ENCODE results near the gene KLK7.

Gene KLK7

DNA sequence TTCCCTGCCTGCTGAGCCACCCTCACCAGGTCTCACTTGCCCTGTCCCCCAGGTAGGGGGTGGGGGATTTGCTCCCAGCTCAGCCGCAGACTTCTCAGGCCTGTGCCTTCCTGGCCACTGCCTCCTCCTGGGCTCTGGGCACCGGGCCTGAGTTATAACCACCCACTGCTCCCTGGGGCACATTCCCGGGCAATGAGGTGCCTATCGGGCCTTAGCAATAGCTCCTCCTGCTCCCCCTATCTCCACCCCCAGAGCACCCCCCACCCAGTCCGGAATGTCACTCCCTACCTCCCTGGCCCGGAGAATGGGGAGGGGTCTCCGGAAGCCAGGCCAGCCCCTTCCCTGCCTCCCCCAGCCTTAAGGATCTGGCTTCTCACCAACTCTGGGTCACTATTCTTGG is 30.8 kb downstream of the KLK7 start, which contains the start of gene KLK5:
Gene KLK5 (minus strand): TSS at position 129 of the 400 bp plus-strand sequence. CDS start 381 bp downstream, outside the sequence.
- H3K9ac ChIP-seq (ENCODE audit: insufficient read length, low read depth) = no peak within 1 kb of the TSS
- H3K27me3 ChIP-seq (ENCODE audit: insufficient read depth, insufficient read length) = no peaks in the 10 kb centered on the region
- TF ChIP-seq SUZ12 (IDR thresholded peaks at IDR 0.05; ENCODE audit: extremely low read depth, insufficient read depth, insufficient read length) = no peak
- TF ChIP-seq ZNF274 (IDR thresholded peaks at IDR 0.05; ENCODE audit: low read depth, low read length) = no peak
- TF ChIP-seq YY1 (IDR thresholded peaks at IDR 0.05; ENCODE audit: insufficient read depth, insufficient read length) = no peak
- no peak within 1 kb of the TSS for H3K4me3 ChIP-seq (ENCODE audit: insufficient read length, low read depth)
- H3K9me3 ChIP-seq (ENCODE audit: insufficient read depth, low read length) = no peaks in the 10 kb centered on the region
- peaks cover 3% of the 10 kb centered on the region for H3K4me1 ChIP-seq (ENCODE audit: insufficient read depth, insufficient read length)
- H3K36me3 ChIP-seq (ENCODE audit: insufficient read depth, insufficient read length, low read length) = no peaks in the 10 kb centered on the region
- no peak for DNase-seq (ENCODE audit: low read depth, low spot score)

DNA sequence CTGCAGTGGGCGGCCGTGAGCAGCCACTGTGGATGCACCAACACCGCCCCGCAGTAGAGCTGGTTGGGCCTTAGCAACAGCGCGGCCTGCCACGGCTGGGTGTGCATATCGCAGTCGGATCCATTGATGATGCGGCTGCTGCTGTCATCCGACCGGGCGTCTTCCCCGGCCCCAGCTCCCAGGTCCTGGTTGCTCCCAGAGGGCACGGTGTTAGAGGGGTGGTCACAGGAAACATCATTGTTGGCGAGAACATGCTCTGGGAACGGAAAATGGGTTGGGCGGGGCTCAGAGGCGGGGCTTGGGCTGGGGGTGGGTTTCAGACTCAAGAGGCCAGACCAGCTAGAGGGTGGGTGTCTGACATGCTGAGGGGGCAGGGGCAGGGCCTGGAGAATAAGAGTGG is 33.9 kb downstream of the KLK7 start:
- no peak for DNase-seq (ENCODE audit: low read depth, low spot score)
- H3K4me1 ChIP-seq (ENCODE audit: insufficient read depth, insufficient read length) = peaks cover 3% of the 10 kb centered on the region
- H3K36me3 ChIP-seq (ENCODE audit: insufficient read depth, insufficient read length, low read length) = no peaks in the 10 kb centered on the region
- TF ChIP-seq ZNF274 (IDR thresholded peaks at IDR 0.05; ENCODE audit: low read depth, low read length) = no peak
- no peak for TF ChIP-seq YY1 (IDR thresholded peaks at IDR 0.05; ENCODE audit: insufficient read depth, insufficient read length)
- no peak for TF ChIP-seq SUZ12 (IDR thresholded peaks at IDR 0.05; ENCODE audit: extremely low read depth, insufficient read depth, insufficient read length)
- H3K27me3 ChIP-seq (ENCODE audit: insufficient read depth, insufficient read length) = no peaks in the 10 kb centered on the region
- H3K4me3 ChIP-seq (ENCODE audit: insufficient read length, low read depth) = no peak overlapping the region
- no peak overlapping the region for H3K9ac ChIP-seq (ENCODE audit: insufficient read length, low read depth)
- no peaks in the 10 kb centered on the region for H3K9me3 ChIP-seq (ENCODE audit: insufficient read depth, low read length)

DNA sequence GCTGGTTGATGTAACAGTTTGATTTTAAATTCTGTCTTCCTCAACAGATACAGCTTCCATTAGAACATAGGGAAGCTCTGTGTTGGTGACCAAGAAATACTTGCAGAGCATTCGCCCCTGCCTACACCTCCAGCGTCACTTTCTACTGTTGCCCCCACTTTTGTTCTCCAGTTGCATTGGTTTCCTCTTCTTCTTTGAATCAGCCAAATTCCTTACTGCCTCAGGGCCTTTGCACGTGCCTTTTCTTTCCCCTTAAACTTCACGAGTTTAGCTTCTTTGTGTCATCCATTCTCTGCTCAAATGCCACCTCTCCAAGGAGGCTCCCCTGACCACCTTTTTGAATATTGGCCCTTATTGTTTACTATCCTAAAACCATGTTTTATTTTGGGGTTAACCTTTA is 36.6 kb downstream of the KLK7 start:
- no peak overlapping the region for H3K9ac ChIP-seq (ENCODE audit: insufficient read length, low read depth)
- no peaks in the 10 kb centered on the region for H3K9me3 ChIP-seq (ENCODE audit: insufficient read depth, low read length)
- no peak for DNase-seq (ENCODE audit: low read depth, low spot score)
- H3K4me1 ChIP-seq (ENCODE audit: insufficient read depth, insufficient read length) = no peaks in the 10 kb centered on the region
- no peaks in the 10 kb centered on the region for H3K36me3 ChIP-seq (ENCODE audit: insufficient read depth, insufficient read length, low read length)
- no peaks in the 10 kb centered on the region for H3K27me3 ChIP-seq (ENCODE audit: insufficient read depth, insufficient read length)
- TF ChIP-seq ZNF274 (IDR thresholded peaks at IDR 0.05; ENCODE audit: low read depth, low read length) (no peak), SUZ12 (IDR thresholded peaks at IDR 0.05; ENCODE audit: extremely low read depth, insufficient read depth, insufficient read length) (no peak), YY1 (IDR thresholded peaks at IDR 0.05; ENCODE audit: insufficient read depth, insufficient read length) (no peak)
- no peak overlapping the region for H3K4me3 ChIP-seq (ENCODE audit: insufficient read length, low read depth)

DNA sequence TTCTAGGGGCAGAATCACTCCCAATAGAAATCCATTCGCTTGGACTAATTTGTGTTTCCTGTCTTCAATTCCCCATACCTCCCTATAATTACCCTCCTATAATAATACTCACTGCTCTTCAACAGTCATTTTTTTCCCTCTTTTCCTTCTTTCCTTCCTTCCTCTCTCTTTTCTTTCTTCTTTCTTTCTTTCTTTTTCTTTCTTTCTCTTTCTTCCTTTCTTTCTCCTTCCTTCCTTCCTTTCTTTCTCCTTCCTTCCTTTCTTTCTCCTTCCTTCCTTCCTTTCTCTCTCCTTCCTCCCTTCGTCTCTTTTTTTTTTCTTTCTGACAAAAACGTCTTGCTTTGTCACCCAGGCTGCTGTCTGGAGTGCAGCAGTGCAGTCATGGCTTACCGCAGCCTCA is 38.9 kb downstream of the KLK7 start:
- Histone ChIP-seq H3K27me3 (ENCODE audit: insufficient read depth, insufficient read length) (no peaks in the 10 kb centered on the region), H3K9me3 (ENCODE audit: insufficient read depth, low read length) (no peaks in the 10 kb centered on the region), H3K4me3 (ENCODE audit: insufficient read length, low read depth) (no peak overlapping the region), H3K4me1 (ENCODE audit: insufficient read depth, insufficient read length) (no peaks in the 10 kb centered on the region), H3K36me3 (ENCODE audit: insufficient read depth, insufficient read length, low read length) (no peaks in the 10 kb centered on the region), H3K9ac (ENCODE audit: insufficient read length, low read depth) (no peak overlapping the region)
- no peak for TF ChIP-seq YY1 (IDR thresholded peaks at IDR 0.05; ENCODE audit: insufficient read depth, insufficient read length)
- no peak for TF ChIP-seq ZNF274 (IDR thresholded peaks at IDR 0.05; ENCODE audit: low read depth, low read length)
- TF ChIP-seq SUZ12 (IDR thresholded peaks at IDR 0.05; ENCODE audit: extremely low read depth, insufficient read depth, insufficient read length) = no peak
- no peak for DNase-seq (ENCODE audit: low read depth, low spot score)

DNA sequence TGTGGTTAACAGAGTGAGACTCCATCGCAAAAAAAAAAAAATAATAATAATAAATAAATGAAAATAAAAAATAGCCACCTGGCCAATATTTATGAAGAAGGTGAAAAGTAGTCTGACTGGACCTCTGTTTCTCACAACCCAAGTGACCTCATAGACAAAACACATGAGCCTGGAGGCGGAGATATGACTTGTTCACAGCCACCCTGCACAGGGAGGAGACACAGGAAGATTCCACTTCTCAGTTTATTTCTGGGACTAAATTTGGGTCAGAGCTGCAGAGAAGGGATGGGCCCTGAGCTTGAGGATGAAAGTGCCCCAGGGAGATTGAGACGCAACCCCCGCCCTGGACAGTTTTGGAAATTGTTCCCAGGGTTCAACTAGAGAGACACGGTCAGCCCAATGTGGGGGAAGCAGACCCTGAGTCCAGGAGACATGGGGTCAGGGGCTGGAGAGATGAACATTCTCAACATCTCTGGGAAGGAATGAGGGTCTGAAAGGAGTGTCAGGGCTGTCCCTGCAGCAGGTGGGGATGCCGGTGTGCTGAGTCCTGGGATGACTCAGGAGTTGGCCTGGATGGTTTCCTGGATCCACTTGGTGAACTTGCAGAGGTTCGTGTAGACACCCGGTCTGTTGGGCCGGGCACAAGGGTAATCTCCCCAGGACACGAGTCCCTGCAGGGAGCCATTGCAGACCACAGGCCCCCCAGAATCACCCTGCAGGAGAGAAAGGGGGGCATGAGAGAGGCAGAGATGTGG is 40.5 kb downstream of the KLK7 start:
- H3K4me3 ChIP-seq (ENCODE audit: insufficient read length, low read depth) = no peak overlapping the region
- TF ChIP-seq ZNF274 (IDR thresholded peaks at IDR 0.05; ENCODE audit: low read depth, low read length) = no peak

DNA sequence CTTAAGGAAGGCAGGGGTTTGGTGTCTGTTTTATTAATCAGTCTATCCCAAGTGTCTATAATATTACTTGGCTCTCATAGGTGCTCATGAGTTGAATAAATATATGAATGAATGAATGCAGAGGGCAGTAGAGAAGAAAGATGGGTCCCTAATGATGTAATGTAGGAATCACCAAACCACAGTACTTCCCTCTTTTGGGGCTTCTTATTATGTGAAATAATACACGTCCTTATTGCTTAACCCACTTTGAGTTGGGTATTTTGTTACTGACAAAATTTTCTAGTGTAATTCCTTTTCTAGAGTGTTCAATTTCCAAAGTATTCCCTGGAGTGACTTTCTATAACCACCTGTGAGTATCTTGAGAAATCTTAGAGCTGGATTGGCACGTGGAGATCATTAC is 44.1 kb downstream of the KLK7 start:
- Histone ChIP-seq H3K4me3 (ENCODE audit: insufficient read length, low read depth) (no peak overlapping the region), H3K36me3 (ENCODE audit: insufficient read depth, insufficient read length, low read length) (no peaks in the 10 kb centered on the region), H3K27me3 (ENCODE audit: insufficient read depth, insufficient read length) (no peaks in the 10 kb centered on the region), H3K4me1 (ENCODE audit: insufficient read depth, insufficient read length) (no peaks in the 10 kb centered on the region), H3K9ac (ENCODE audit: insufficient read length, low read depth) (no peak overlapping the region), H3K9me3 (ENCODE audit: insufficient read depth, low read length) (no peaks in the 10 kb centered on the region)
- DNase-seq (ENCODE audit: low read depth, low spot score) = no peak
- no peak for TF ChIP-seq ZNF274 (IDR thresholded peaks at IDR 0.05; ENCODE audit: low read depth, low read length)
- TF ChIP-seq SUZ12 (IDR thresholded peaks at IDR 0.05; ENCODE audit: extremely low read depth, insufficient read depth, insufficient read length) = no peak
- TF ChIP-seq YY1 (IDR thresholded peaks at IDR 0.05; ENCODE audit: insufficient read depth, insufficient read length) = no peak

More for the DNA sequence above, 40.5 kb downstream of the KLK7 start:
- H3K4me1 ChIP-seq (ENCODE audit: insufficient read depth, insufficient read length) = no peaks in the 10 kb centered on the region
- H3K36me3 ChIP-seq (ENCODE audit: insufficient read depth, insufficient read length, low read length) = no peaks in the 10 kb centered on the region
- no peaks in the 10 kb centered on the region for H3K9me3 ChIP-seq (ENCODE audit: insufficient read depth, low read length)
- no peaks in the 10 kb centered on the region for H3K27me3 ChIP-seq (ENCODE audit: insufficient read depth, insufficient read length)
- no peak for DNase-seq (ENCODE audit: low read depth, low spot score)
- no peak overlapping the region for H3K9ac ChIP-seq (ENCODE audit: insufficient read length, low read depth)

DNA sequence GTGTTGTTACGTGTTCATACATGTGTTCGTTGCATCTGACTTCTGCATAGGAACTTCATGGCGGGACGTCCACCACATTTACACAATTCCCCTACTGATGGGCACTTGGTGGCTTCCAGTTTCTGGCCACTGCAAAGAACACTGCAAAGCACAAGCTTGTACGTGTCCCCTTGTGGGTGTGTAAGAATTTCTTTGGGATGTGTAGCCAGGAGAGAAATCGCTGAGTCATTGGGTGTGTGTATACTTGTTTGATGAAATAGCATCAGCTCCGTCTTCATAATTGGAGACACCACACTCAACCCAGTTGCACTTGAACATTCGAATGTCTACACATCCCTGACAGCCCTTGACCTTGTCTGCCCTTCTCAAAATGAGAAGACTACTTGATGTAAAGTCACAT is 50.1 kb downstream of the KLK7 start:
- TF ChIP-seq ZNF274 (IDR thresholded peaks at IDR 0.05; ENCODE audit: low read depth, low read length) = no peak
- DNase-seq (ENCODE audit: low read depth, low spot score) = no peak
- Histone ChIP-seq H3K4me3 (ENCODE audit: insufficient read length, low read depth) (no peak overlapping the region), H3K9ac (ENCODE audit: insufficient read length, low read depth) (no peak overlapping the region), H3K9me3 (ENCODE audit: insufficient read depth, low read length) (no peaks in the 10 kb centered on the region), H3K4me1 (ENCODE audit: insufficient read depth, insufficient read length) (no peaks in the 10 kb centered on the region), H3K27me3 (ENCODE audit: insufficient read depth, insufficient read length) (no peaks in the 10 kb centered on the region), H3K36me3 (ENCODE audit: insufficient read depth, insufficient read length, low read length) (no peaks in the 10 kb centered on the region)
